Eye (tissue), 1 donor: ENCODE data around the gene TMEM44.

Source experiments
- DNase-seq: peaks from one replicate; pipeline ENCODE4 v3.0.0-alpha.2; 2015

The TMEM44 gene, protein sequence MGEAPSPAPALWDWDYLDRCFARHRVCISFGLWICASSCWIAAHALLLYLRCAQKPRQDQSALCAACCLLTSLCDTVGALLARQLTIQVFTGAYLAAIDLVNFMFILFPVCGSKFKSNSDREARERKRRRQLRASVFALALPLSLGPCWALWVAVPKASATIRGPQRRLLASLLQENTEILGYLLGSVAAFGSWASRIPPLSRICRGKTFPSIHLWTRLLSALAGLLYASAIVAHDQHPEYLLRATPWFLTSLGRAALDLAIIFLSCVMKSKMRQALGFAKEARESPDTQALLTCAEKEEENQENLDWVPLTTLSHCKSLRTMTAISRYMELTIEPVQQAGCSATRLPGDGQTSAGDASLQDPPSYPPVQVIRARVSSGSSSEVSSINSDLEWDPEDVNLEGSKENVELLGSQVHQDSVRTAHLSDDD

DNA sequence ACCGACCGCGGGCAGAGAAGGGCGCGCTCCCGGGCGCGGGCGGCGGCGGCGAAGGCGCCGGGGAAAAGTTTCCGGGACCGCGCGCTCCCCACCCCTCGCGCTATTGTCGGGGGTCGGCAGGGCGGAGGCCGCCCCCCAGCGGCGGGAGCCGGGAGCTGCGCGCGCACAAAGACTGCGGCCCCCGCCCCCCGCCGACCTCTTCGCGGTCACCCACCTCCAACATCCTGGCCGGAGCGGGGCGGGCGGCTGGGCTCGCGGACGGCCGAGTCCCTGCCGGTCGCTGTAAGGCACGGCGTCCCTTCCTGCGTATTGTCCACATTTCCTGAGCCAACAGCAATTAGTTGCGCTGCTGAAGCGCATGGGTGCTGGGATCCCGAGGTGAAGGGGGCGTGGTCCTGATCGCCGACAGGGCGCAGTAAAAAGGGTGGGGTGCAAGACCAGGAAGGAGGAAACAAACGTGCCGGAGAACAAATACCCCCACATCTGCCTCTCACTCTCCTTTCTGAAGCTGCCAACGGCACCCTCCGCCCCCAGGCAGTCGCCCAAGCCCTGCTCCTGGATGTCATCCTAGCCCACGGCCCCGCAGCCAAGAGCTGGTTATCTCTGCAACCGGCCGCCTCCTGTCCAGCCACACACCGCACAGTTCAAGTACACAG, at the start of gene TMEM44:
Gene TMEM44 (minus strand): TSS at position 71 of the 656 bp plus-strand sequence. CDS start 204 bp downstream, outside the sequence.
- peak; percentile 91 for DNase-seq

DNA sequence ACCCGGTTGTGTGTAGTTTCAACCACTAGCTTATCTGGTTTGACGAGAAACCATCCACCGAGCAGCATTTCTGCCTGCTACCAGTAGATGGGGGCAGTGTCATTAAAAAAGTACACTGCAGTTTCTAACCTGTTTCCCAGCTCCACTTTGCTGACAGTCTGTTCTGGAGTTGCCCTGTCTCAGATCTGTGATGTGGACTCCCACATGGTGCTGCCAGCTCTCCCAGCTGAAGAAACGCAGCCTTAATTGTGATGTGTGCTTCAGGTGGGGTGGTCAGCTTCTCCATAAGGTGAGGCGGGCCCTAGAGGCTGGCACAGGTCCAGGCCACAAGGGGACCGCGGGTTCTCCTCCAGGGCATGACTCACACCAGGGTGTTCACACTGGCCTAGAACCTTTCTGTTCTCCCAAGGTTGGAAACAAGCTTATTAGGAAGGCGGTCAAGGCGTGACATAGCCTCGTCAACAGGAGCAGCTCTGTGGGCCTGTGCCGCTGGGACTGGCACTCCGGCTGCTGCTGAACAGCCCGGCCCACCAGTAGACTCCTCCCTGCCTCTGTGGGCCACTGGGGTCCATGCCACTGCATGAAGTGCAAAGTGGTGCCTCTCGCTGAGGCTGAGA, 49.6 kb upstream of the TMEM44 start:
- DNase-seq, result peak; percentile 92

DNA sequence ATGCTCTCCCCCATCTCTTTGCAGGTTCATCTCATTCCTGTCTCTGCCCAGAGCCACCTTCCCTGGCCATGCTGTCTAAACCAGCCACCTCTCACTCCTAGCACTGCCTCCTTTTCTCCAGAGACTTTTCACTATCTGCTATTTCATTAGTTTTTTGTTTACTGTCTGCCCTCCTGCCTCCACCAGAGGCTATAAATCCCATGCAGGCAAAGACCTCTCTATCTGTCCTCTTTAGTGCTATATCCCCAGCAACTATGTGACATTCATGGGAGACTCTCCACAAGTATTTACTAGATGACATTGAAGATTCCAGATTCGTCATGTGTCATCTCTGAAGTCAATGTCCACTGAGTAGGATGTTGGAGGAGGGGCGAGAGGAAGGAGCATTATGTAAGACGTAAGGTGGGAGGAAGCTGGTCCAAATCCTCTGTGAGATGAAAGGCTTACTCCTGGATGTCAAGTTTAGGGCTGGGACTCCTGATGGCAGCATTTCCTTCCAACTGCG, 49.0 kb upstream of the TMEM44 start:
- no peak for DNase-seq

DNA sequence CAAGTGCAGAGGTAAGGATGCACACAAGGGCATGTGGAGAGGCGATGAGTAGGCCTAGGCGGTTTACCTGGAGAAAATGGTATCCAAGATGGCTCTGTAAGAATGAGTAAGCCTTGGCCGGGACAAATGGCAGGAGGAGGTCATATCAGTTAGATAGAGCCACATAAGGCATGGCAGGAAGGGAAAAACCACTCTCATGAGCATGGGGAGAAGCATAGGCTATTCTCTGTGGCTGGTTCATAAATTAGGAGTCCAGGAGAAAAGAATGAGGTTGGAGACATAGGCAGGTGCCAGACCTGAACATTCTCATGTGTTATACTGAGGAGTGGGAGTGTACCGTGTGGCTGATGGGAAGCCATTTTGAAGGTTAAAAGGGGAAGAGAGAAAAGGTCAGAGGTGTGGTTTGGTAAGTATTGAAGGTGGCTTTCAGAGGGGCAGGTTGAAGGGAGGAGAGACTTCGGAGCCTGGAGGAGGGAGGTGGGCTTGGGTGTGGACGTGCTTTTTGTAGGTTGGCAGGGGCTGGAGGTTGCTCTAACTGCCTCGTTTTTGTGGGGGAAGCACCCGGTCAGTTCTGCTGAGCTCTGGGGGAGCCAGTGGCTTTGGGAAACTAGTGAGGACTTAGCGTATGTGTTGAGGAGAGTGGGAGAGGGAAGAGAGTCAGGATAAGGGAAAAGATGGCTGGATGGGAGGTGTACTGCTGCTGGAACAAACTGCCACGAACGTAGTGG, 47.8 kb upstream of the TMEM44 start:
- no peak for DNase-seq

DNA sequence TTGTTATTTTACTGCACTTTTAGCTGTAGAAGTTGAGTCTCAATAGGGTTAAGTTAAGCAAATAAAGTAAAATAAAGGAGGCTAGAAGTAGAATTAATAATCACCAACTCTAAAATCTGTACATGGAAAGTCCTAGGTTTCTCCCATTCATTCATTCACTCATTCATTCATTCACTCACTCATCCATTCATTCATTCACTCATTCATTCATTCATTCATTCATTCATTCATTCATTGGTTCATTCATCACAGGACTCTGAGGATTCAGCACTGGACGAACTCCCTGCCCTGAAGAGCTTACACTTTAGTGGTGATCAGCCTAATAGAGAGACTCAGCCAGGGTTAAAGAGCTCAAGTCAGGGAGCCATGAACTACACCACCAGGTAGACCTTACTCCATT, 43.3 kb upstream of the TMEM44 start:
- DNase-seq, result no peak

DNA sequence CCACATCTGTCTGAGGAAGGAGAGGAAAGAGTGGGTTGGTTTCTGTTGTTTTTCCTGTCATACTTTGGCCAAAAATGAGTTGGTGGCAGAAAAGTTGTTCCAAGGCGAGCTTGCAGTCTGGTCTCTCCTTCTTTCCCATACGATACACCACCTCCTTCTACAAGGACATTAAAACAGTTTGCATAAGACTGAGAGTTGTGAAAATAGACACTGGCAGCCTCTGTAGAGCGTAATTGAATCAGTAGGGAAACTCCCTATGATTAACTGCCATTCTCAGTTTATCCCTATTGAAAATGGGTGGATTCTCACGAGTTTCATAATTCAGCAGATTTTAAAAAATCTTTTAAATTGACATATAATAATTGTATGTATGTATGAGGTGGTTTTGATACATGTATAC, 42.5 kb upstream of the TMEM44 start:
- DNase-seq, result no peak

DNA sequence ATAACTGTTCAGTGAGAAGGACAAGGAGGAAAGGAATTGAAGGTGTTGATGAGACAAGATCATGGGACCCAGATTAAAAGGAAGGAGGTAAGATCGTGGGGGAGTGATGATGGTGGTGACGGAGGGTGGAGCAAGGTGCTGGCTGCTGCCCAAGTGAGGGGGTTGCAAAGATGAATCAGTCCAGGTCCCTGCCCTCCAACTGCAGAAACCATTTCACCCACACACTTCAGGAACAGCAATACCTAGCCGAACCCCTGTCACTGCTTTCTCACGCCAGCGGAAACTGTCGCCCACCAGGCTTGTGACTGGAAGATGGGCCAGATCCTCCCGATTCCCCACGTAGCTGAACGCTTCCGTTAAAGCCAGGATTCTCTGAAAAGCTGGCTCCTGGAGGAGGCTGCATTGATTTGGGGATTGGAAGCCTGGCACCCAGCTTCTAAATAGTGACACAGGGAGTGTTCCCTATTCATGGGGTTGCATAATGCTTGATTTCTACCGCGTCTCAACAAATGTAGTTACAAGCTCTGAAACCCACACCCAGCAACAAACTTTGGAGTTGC, 41.9 kb upstream of the TMEM44 start:
- DNase-seq, result no peak

DNA sequence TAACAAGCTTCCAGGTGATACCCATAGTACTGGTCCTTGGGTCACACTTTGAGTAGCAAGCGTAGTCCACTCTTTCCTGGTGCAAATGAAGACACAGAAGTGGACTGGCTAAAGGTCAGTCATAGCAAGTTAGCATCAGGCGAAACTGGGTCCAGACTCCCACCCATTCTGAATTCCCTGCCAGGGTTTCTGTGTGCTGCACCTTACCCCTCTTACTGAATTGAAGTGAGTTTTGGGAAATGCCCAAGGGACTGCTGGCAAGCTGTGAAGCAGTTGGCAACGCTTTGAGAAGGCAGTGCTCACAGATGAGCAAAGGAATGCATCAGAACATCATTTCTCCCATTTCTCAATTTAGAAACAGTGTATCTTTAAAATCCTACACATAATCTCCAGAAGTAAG, 40.5 kb upstream of the TMEM44 start:
- DNase-seq, result no peak

DNA sequence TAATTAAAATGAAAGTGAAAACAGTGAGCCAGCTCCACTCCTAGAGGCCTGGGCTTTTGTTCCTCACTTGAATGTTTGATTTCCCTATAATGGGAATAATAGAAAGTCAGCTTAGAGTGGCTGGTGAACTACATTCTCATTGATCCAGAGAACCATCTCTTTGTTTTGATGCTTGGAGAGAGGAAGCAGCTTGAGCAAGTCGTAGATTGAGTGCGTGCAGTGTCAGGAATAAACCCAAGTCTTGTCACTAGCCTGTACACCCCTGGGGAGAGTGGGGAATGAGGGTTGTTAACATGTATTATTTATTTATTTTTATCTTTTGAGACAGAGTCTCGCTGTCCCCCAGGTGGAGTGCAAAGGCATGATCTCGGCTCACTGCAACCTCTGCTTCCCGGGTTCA, 39.7 kb upstream of the TMEM44 start:
- DNase-seq, result no peak

DNA sequence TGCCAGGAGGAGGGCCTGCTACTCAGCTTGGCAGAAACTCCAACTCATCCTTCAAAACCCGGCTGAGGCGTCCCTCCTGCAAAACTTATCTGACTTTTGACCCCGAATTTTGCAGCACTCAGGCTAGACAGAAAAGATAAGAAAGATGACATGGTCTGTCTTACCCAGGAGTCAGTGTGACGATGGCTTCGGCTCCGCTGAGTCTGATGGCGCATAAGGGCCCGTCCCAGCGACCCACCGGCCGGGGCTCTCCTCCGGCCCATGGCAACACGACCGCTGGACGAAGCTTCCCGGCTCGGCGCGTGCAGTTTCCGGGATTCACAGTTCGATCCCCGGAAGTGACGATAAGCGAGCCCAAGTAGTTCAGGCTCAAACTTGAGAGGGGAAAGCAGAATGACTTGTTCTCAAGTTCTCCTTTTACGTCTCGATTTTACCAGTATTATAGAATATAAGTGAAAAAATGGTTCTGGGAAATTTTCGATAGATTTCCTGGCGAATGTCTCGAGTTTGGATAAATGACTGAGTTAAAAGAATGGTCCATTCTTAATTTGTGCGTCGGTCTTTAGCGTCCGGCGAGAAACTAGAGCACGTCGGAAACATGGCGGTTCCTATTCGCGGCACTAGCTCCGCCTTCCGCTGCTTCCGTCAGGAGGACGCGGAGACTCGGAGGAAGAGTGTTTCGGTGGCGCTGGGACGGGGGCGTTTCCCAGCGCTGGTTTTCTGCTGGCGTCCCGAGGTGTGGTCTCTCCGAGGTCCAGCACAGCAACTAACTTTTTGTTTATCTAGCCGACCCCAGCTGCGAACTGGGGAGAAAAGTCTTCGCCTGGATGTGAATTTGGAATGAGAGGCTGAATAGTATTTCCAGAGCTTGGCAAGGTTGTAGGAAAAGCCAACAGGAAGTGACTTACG, 38.9 kb upstream of the TMEM44 start, which contains the start of gene LSG1:
Gene LSG1 (minus strand): TSS at position 292 of the 909 bp plus-strand sequence. CDS start 29 bp downstream, at position 263.
- peak; percentile 99 for DNase-seq

DNA sequence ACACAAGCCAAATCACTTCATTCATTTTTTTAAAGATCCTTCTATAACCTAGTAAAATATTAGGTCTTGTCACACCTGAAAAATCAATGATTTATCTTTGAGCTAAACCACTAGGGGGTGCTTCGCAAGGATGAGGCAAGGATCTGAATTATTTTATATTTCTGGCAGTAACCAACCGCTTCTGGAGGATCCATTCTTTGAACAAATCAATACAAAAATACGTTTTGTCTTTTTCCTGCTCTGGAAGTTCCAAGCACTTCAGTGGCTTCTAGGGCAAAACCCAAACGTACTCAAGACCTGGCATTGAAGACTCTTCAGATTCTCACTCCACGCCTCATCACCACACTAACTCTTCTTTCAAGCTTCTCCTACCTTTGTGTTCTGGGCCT, 38.3 kb upstream of the TMEM44 start:
- no peak for DNase-seq

DNA sequence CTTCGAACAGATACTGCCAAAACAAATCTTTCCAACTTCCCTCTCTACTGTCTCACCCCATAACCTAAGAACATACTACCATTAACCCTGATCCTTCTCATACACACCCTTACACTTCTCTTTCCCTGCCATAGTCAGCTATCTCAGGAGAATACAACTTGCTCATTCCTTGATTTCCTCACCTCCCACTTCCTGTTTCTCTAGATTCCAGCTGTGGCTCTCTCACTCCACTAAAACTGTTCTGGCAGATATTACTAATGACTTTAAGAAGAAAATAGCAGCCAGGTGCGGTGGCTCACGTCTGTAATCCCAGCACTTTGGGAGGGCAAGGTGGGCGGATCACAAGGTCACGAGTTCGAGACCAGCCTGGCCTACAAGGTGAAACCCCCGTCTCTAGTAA, 34.1 kb upstream of the TMEM44 start:
- DNase-seq, result no peak

DNA sequence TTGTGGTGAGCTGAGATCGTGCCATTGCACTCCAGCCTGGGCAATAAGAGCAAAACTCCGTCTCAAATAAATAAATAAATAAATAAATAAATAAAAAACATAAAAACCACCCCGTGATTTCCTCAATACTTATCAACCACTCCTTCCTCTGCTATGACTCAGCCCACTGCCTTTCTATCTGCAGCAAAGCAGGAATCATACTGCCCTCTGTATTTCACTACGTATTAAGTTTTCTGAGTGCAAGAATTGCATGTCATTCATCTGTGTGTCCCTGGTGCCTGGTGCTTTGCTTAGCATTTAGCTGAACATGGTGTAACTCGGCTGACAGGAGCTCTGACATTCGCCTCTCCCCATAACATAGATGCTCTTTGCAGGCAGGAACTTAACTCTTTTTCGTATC, 31.6 kb upstream of the TMEM44 start:
- DNase-seq, result no peak

DNA sequence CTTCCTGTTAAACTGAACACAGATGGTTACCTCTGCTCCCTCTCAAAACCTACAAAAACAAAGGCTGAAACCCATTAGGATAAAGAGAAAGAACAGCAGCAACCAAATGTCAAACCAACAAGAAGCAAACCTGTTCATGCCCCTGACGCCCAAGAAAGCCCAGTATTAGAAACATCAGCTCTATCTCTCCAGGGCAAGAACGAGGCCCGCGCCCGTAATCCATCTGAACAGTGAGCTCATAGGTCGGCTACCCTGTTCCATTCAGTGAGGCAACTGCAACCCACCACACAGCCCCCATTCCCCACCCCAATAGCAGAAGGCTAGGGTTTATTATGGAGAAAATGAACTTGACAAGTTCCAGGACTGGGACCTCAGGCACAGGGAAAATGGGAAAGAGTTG, 28.7 kb upstream of the TMEM44 start:
- DNase-seq, result peak; percentile 6

DNA sequence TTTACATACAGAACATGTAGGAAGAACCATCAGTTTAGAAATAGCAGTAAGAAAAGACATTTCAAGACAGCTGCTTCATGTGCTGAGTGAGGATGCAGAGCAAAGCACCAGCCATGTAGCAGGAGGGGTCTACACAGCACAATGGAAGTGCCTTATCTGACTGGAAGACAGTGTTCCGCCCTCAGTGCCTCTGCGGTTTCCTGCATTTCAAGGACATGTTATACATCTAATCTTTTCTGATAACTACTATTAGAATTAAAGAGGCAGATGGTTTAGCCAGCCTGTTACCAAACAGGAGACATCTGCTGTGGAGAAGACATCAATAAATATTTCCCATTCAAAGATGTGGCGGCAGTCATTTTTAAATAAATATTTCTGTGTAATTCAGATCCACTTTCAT, 28.2 kb upstream of the TMEM44 start:
- peak; percentile 8 for DNase-seq

DNA sequence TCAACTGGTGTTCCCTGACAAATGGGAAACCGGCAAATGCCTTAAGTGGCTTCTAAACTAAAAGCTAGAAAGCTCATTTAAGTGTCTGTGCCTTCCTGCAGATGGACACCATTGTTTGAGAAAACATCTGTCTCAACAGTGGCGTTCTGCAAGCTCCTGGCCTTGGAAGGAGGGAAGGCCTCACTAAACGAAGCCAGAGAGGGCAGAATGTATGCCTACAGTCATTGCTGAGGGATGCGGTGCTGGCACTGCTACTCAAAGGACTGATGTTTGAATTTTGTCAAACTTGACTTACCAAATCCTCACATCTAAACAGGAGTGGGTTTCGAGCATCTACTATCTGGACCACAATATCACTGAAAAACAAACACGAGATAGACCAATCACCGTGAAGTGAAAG, 26.6 kb upstream of the TMEM44 start:
- no peak for DNase-seq

DNA sequence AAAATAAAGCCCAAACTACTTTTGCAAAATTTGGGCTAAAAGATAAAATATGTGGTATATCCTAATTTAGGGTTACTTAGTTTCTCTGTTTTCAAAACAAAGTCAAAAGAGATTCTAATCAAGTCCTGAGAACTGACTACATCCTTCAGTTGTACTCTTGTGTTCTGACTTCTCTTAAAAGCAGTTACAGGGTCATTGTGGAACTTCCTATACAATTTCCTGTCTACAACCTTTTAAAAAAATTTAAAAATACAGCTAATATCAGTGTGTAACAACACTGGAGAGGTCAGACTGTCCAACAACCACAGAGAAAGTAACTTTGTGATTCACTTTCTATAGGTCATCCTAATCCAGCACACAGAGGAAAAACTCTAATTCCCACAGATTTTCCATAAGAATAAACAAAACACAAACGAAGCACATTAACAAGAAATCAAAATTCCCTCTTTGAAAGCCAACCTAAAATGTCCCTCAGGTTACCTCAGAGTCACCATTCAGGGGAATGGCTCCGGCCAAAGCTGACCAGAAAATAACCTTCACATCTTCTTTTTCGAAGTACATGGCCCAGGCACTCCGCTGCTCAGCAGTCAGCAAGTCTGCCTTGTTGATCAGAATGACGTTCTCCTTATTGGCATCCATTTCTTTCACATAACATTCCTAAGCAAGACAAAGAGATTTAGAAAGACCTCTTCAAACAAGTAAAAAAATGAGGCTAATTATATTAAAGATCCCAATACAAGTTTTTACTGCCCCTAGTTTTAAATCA, 25.4 kb upstream of the TMEM44 start:
- DNase-seq, result no peak

DNA sequence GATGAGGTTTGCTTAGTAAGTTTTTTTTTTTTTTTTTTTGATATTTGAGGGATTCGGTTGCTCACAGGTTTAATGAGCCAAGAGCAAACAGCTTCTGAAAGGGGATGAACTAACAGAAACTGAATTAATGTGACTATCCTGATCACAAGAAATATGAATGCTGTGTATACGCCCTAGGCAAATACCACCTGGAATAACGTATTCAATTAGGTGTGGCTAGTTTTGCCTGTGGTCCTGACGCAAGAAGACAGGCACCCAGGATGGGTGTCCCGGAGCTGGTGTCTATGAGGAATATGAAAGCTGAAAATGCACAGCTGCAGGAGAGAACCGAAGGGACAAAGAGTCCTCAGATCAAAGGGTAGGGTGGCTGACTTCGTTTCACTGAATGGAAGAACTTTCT, 24.2 kb upstream of the TMEM44 start:
- no peak for DNase-seq

DNA sequence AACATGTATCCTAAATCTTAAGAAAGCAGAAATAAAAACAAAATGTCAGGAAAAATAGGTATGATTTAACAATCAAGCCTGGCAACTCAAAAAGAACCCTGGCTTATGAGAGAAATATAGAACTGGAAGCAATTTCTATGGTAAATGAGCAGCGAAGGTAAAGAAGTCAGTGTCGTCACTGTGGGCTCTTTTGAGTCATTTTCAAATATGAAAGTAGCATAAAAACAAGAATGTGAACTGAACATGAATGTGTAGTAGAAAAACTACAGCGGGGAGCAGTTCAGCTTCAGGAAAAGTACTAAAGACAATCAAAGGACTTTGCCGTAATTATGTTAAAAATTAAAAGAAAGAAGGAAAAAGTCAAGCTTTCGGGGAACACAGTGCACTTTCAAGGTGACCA, 21.2 kb upstream of the TMEM44 start:
- no peak for DNase-seq

DNA sequence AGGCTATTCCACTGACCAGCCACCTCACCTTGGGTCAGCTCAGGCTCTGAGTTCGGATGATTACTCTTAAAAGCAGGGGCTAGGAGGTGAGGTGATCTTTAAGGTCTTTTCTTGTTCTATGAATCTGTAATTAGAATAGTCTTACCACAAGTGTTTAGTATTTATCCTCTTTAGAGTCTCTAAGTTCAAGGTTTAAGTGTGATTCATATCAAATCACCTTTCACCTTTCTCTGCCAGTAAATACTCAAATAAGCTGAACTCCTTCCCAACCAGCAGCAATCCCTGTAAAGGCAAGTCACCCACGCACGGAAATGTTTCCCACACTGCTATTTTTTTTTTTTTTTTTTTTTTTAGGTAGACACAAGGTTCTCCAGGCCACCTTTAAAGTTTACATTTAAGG, 14.5 kb upstream of the TMEM44 start:
- no peak for DNase-seq

DNA sequence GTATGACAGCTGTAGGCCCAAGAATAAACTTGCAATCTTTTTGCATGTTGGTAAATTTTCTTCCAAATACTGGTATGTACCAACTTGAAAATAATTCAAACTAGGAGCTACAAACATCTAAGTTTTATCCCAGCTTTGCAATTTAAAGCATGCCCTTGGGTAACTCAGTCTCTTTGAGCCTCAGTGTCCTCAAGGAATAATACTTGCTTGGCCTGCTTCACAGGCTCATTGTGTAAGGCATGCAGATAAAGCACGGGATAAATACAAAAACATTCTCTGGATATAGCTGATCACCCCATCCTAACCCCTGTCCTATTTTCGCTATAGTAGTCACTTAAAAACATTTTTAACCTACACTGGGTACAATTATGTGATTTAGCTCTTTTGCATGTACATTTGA, 9.6 kb upstream of the TMEM44 start:
- DNase-seq, result no peak
